Skeletal muscle satellite cell (primary cell): ENCODE measurements around the gene OR52E5.

Source experiments
- H3K27me3 ChIP-seq: 2 replicates; pipeline ENCODE4 v1.7.0; 2013; ENCODE audit warnings: low read length; ENCODE audit not compliant: control insufficient read depth, insufficient read depth
- H3K36me3 ChIP-seq: 2 replicates; pipeline ENCODE4 v1.7.0; 2013; ENCODE audit warnings: mild to moderate bottlenecking, control low read depth, low read length; ENCODE audit not compliant: insufficient read depth
- H3K4me1 ChIP-seq: 2 replicates; pipeline ENCODE4 v1.7.0; 2013; ENCODE audit warnings: low read length; ENCODE audit not compliant: control insufficient read depth, insufficient read depth
- H3K4me2 ChIP-seq: 2 replicates; pipeline ENCODE4 v1.7.0; 2013; ENCODE audit warnings: mild to moderate bottlenecking, low read length
- H3K4me3 ChIP-seq: 2 replicates; pipeline ENCODE4 v1.7.0; 2013; ENCODE audit warnings: low read length
- H3K9ac ChIP-seq: 2 replicates; pipeline ENCODE4 v1.7.0; 2013; ENCODE audit warnings: mild to moderate bottlenecking, low read depth, low read length, moderate library complexity
- H3K9me3 ChIP-seq: replicated peaks from 2 replicates; pipeline ENCODE4 v1.7.0; 2013; ENCODE audit warnings: mild to moderate bottlenecking, control low read depth, low read length

The OR52E5 gene

GRCh38 chr11:5899534-5899933 is 6.5 kb downstream of the OR52E5 start:
- no peaks in the 10 kb centered on the region for H3K27me3 ChIP-seq
- H3K9me3 ChIP-seq = no peaks in the 10 kb centered on the region
- H3K9ac ChIP-seq = no peak overlapping the region
- no peaks in the 10 kb centered on the region for H3K4me1 ChIP-seq
- no peaks in the 10 kb centered on the region for H3K36me3 ChIP-seq
- H3K4me2 ChIP-seq = no peak overlapping the region
- no peak overlapping the region for H3K4me3 ChIP-seq

GRCh38 chr11:5910540-5910939 is 17.5 kb downstream of the OR52E5 start:
- no peaks in the 10 kb centered on the region for H3K4me1 ChIP-seq
- H3K9me3 ChIP-seq = no peaks in the 10 kb centered on the region
- no peak overlapping the region for H3K9ac ChIP-seq
- no peaks in the 10 kb centered on the region for H3K36me3 ChIP-seq
- H3K4me2 ChIP-seq = no peak overlapping the region
- no peak overlapping the region for H3K4me3 ChIP-seq
- H3K27me3 ChIP-seq = no peaks in the 10 kb centered on the region

- H3K36me3 ChIP-seq = no peaks in the 10 kb centered on the region
- no peak overlapping the region for H3K4me3 ChIP-seq
- H3K27me3 ChIP-seq = no peaks in the 10 kb centered on the region
- H3K4me1 ChIP-seq = no peaks in the 10 kb centered on the region
- no peak overlapping the region for H3K4me2 ChIP-seq
- H3K9me3 ChIP-seq = peaks cover 3% of the 10 kb centered on the region
- H3K9ac ChIP-seq = no peak overlapping the region
Measured at GRCh38 chr11:5922749-5923426, 29.9 kb downstream of the OR52E5 start.

- H3K4me2 ChIP-seq = no peak overlapping the region
- peaks cover 3% of the 10 kb centered on the region for H3K9me3 ChIP-seq
- no peak overlapping the region for H3K4me3 ChIP-seq
- H3K27me3 ChIP-seq = no peaks in the 10 kb centered on the region
- H3K4me1 ChIP-seq = no peaks in the 10 kb centered on the region
- H3K9ac ChIP-seq = no peak overlapping the region
- no peaks in the 10 kb centered on the region for H3K36me3 ChIP-seq
Measured at GRCh38 chr11:5923427-5923776, 30.4 kb downstream of the OR52E5 start.

- no peak overlapping the region for H3K4me2 ChIP-seq
- H3K9ac ChIP-seq = no peak overlapping the region
- H3K36me3 ChIP-seq = no peaks in the 10 kb centered on the region
- H3K27me3 ChIP-seq = no peaks in the 10 kb centered on the region
- no peaks in the 10 kb centered on the region for H3K4me1 ChIP-seq
- peaks cover 3% of the 10 kb centered on the region for H3K9me3 ChIP-seq
- no peak overlapping the region for H3K4me3 ChIP-seq
Measured at GRCh38 chr11:5923794-5924193, 30.8 kb downstream of the OR52E5 start.

- Histone ChIP-seq H3K9ac (no peak overlapping the region), H3K9me3 (peaks cover 1% of the 10 kb centered on the region), H3K4me1 (no peaks in the 10 kb centered on the region), H3K4me2 (no peak overlapping the region), H3K4me3 (no peak overlapping the region), H3K36me3 (no peaks in the 10 kb centered on the region), H3K27me3 (no peaks in the 10 kb centered on the region)
Measured at GRCh38 chr11:5928271-5928670, 35.3 kb downstream of the OR52E5 start.

- H3K27me3 ChIP-seq = no peaks in the 10 kb centered on the region
Measured at GRCh38 chr11:5928811-5929210, 35.8 kb downstream of the OR52E5 start.

GRCh38 chr11:5929571-5930368 is 36.8 kb downstream of the OR52E5 start:
- no peaks in the 10 kb centered on the region for H3K36me3 ChIP-seq
- H3K9ac ChIP-seq = no peak overlapping the region
- H3K9me3 ChIP-seq = peaks cover 3% of the 10 kb centered on the region
- no peaks in the 10 kb centered on the region for H3K4me1 ChIP-seq
- H3K4me3 ChIP-seq = no peak overlapping the region
- H3K27me3 ChIP-seq = no peaks in the 10 kb centered on the region
- H3K4me2 ChIP-seq = no peak overlapping the region

More at GRCh38 chr11:5928811-5929210, 35.8 kb downstream of the OR52E5 start:
- Histone ChIP-seq H3K4me3 (no peak overlapping the region), H3K4me2 (no peak overlapping the region), H3K36me3 (no peaks in the 10 kb centered on the region), H3K9ac (no peak overlapping the region), H3K4me1 (no peaks in the 10 kb centered on the region), H3K9me3 (peaks cover 3% of the 10 kb centered on the region)

GRCh38 chr11:5930614-5931013 is 37.6 kb downstream of the OR52E5 start:
- H3K36me3 ChIP-seq = no peaks in the 10 kb centered on the region
- H3K9me3 ChIP-seq = peaks cover 3% of the 10 kb centered on the region
- no peaks in the 10 kb centered on the region for H3K27me3 ChIP-seq
- H3K4me3 ChIP-seq = no peak overlapping the region
- no peaks in the 10 kb centered on the region for H3K4me1 ChIP-seq
- H3K9ac ChIP-seq = no peak overlapping the region
- H3K4me2 ChIP-seq = no peak overlapping the region

GRCh38 chr11:5931061-5931460 is 38.1 kb downstream of the OR52E5 start:
- no peaks in the 10 kb centered on the region for H3K4me1 ChIP-seq
- no peaks in the 10 kb centered on the region for H3K27me3 ChIP-seq
- H3K4me3 ChIP-seq = no peak overlapping the region
- no peak overlapping the region for H3K9ac ChIP-seq
- no peak overlapping the region for H3K4me2 ChIP-seq
- peaks cover 3% of the 10 kb centered on the region for H3K9me3 ChIP-seq
- no peaks in the 10 kb centered on the region for H3K36me3 ChIP-seq

GRCh38 chr11:5932671-5933070 is 39.7 kb downstream of the OR52E5 start:
- Histone ChIP-seq H3K36me3 (no peaks in the 10 kb centered on the region), H3K4me1 (no peaks in the 10 kb centered on the region), H3K9me3 (peaks cover 3% of the 10 kb centered on the region), H3K9ac (no peak overlapping the region), H3K4me2 (no peak overlapping the region), H3K27me3 (no peaks in the 10 kb centered on the region), H3K4me3 (no peak overlapping the region)

- Histone ChIP-seq H3K4me2 (no peak overlapping the region), H3K36me3 (no peaks in the 10 kb centered on the region), H3K9ac (no peak overlapping the region), H3K27me3 (no peaks in the 10 kb centered on the region), H3K9me3 (peaks cover 3% of the 10 kb centered on the region), H3K4me3 (no peak overlapping the region), H3K4me1 (no peaks in the 10 kb centered on the region)
Measured at GRCh38 chr11:5933116-5933515, 40.1 kb downstream of the OR52E5 start.
